Measurements from ENCODE around the gene MAD2L2.

The MAD2L2 gene

DNA sequence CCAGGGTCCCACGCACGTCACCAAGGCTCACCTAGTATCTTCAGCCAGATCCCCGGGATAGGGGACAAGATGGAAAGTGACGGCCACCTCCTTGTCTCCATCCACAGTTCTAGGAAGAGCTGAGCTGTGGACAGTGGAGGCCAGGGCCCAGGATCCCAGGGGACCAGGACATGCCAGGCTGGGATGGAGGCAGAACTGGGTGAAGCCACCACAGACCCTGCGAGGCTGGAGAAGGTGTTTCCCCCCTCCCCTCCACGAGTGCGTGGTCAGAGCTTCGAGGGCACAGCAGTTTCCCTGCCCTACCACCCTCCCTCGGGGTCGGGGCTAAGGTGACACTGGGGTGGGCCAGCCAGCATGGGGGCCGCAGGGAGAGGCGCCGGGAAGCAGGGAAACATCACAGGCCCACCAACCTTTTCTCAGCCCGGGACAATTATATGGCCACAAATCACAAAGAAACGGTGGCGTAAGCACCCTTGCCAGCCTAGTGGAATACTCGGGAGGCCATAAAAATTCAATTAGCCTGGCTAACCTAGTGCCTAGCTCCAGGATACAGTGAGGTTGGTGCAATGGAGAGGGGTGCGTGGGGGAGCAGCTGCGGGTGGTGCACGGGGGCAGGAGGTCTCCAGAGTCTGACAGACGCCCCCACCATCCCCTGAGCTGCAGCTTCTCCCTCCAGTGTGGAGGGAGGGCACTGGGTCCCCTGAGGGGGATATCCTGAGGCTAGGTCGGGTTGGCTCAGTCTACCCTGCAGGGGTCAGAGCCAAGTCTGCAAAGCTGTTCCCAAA, 23.9 kb upstream of the MAD2L2 start:
- peak; percentile 44 for DNase-seq

DNA sequence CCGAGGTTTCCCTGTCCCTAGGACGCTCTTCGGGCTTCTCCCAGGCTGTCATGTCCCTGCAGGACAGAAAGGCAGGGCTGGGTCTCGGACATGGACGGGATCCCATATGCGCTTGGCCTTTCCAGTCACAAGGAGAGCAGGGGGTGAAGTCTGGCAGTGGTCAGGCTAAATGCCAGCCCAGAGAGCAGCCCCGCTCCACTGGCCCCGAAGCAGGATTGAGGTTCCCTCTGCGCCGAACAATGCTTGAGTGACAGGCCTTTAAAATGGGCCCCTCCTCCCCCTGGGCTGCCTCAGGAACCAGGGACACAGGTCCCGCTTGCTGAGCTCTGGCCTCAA, 23.2 kb upstream of the MAD2L2 start:
- DNase-seq, result peak; percentile 56

DNA sequence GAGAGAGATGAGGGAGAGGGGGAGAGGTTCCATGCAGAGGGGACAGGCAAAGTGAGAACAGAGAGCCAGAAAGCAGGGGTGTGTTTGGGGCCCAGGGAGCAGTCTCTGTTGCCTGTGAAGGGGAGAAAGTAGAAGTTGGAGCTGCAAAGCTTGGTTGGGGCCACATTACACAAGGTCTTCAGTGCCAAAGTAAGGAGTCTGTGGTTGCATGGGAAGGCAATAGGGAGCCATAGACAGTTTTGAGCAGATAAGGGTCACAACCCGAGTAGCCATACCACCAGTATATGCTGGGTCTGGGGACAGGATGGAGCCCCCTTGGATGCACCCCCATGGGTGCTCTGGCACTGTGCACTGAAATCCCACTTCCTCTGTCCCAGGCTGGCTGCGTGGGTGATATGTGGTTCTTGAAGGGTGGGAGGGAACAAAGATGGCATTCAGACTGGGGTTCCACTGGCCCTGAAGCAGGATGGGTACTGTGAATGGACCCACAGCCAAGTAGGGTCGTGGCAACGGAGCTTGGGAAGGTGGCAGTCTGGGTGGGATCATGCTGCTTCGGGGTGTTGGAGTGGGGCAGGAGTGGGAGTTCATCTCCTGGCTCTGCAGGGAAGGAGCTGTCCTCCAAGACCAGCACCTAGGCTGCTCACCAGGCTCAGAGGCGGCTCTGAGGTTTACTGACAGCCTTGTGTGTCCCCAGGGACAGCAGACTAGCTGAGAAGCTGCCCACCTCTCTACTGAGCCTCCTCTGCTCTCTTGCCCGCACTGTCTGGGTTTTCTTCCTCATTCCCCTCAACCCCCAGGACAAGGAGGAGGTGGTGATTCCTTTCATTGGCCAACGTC, 22.6 kb upstream of the MAD2L2 start:
- peak; percentile 54 for DNase-seq

DNA sequence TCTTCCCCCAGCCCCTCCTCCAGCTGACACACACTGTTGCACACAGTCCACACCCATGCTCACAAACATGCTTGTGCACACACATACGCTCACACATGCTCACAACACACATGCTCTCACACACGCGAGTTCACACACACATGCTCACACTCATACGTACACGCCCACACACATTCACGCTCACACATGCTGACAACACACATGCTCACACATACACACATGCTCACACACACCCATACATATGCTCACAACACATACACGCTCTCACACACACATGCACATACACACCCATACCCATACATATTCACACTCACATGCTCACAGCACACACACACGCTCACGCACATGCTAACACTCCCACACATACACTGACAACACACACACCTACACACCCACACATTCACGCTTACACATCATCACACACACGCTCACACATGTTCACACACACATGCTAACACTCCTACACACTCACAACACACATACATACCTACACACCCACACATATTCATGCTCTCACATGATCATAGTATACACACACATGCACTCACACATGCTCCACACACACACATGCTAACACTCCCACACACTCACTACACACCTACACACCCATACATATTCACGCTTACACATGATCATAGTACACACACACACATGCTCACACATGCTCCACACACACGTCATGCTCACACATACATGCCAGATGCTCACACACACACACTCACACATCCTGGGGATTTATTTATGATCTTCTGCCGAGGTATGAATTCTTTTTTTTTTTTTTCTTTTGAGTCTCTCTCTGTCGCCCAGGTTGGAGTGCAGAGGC, 21.2 kb upstream of the MAD2L2 start:
- no peak for DNase-seq

DNA sequence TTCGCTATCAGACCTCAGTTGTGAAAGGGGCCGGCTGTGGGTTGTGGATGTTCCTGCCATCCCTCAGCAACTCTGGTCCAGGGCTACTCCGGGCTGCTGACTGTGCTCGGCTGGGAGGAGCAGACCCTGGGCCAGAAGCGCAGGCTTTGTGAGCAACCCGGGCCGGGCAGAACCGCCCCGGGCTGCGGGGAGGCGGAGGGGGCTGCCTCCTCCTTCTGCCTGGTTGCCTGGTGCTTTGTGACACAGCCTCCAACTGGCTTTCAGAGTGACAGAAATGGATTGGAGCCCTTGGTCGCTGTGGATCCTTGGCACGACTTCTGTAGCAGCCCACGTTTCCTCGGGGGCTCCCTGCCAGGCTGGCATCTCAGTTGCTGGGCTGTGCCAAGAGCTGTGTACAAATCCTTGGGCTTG, 20.6 kb upstream of the MAD2L2 start:
- no peak for DNase-seq

DNA sequence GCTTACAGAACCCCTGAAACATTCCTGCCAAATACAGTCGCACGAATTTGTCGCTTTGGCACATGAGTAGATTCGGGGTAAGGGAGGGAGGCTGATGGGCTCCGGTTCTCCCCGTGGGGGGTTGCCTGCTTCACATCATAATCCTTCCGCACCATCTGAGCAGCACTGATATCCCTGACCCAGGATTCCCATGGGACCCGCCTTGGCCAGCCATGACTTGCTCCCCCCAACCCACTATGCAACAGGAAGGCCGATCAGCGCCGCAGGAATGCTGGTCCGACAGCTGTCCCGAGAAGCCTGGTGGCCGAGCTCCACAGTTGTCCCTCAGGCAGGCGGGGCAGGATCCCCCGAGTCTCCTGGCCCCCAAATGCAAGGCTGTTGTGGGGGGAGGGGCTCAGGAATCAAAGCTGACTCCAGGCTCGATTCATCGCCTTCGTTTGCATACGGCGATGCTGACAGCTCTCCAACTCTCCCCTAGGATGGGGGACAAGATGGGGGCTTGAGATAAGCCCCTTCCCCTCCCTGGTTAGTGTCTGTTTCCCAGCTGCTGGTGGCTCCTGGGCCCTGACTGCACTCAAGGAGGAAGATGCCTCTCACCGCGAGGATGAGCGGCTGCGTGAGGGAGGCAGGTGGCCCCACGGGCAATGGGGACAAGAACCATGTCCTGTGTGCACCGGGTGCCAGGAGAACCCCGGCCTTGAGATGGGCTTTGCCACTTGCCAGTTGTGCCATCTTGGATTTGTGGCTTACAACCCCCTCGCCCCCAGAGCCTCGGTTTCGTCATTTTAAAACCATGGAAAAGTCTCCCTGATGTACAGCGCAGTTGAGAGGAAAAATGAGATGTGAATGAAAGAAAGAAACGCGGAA, 19.9 kb upstream of the MAD2L2 start:
- DNase-seq, result no peak

DNA sequence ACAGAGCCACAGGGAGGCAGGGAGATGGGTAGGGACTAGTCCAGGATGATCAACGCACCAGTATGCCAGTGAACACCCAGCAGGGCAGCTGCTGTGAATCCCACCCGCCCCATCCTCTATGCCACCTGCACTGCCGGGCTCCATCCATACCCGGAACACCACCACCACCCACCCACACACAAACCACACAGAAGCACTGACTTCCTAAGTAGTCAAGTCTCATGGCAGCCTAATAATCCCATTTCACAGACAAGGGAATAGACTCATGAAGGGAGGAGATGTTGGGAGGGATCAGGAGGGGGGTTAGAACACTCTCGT, 16.9 kb upstream of the MAD2L2 start:
- no peak for DNase-seq

DNA sequence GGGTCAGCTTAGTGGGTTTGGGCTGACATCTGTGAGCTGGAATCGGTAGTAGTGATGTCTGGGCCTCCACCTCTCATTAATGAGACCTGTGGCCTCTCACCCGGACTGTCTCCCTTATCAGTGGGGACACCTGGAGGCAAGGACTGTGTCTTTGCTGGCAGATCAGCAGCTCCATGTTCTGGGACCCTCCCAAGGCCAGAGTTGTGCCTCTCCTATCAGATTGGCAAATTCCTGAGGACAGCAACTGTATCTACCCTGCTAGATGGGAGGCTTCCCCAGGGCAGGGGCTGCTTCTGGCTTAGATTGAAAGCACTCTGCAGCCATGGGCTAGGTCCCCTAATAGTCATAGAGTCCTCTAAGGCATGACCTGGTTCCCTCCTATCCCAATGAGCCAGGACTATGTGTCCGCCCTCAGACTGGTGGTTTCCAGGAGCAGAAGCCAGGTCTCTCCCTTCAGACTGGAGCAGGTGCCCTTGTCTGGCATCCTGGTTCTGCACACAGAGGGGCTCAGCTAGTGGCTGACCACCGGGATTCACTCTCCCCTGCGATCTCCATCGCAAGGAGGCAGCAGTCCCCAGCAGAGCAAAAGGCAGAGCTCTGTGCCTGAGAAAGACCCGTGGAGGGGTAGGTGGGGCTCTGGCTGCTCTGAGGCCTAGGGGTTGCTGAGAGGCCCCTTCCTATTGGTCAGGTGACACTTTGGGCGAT, 16.4 kb upstream of the MAD2L2 start:
- DNase-seq, result peak; percentile 55

DNA sequence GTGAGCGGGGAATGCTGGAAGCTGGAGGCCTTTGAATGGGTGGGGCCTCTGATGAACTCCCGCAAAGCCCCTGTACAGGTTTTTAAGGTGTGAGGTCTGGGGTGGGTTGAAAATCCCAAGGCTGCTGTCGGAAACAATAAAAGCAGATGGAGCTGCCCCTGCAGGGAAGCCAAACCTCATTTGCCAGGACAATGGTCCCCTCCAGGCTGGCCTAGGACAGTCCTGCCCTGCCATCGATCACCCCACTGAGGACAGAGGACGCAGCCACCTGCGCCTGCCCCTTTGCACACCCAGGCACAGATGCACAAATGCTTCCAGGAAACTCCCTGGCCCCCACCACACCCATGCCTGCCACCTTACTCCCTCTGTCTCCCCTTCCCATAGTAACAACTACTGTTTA, 14.9 kb upstream of the MAD2L2 start:
- no peak for DNase-seq

DNA sequence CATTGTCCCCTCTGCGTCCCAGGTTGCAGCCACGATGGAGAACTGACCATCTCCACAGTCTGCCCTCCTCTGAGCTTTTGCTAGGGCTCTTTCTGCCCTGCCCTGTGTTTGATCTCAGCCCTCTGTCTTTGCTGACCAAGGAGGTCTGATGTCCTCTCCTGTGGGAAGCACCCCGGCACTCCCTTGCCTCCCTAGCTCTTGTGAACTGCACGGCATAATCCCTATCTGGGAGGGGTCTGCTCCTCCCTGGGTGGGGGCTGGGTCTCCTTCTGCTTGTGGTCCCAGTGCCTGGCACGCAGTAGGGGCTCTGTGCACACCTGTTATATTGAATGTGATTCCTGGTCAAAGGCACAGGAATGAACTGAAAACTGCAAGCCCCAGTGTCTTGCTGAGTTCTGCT, 13.0 kb upstream of the MAD2L2 start:
- no peak for DNase-seq

DNA sequence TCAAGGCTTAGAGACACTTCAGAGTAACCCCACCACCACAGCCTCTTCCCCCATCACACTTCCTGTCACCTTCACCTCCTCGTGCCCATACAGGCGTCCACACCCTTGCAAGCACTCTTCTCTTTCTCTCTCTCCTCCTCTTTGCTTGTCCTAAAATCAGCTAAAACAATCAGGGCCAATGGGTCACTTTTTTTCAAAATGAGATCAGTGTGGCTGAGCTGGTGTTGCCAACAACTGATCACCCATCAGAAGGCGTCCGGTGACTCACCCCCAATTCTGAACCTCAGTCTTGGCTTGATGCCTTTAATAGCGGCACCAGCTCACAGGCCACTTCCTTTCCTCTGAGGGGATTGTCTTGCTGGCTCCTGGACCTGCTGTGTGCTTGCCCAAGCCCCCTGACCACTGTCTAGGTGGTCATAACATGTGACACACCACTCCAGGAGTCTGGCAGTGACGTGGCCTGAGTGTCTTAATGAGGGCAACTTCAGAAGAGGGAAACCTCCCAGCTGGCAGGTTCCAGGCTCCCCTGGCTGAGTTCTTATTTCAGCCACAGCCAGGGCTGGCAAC, 12.2 kb upstream of the MAD2L2 start:
- peak; percentile 62 for DNase-seq

DNA sequence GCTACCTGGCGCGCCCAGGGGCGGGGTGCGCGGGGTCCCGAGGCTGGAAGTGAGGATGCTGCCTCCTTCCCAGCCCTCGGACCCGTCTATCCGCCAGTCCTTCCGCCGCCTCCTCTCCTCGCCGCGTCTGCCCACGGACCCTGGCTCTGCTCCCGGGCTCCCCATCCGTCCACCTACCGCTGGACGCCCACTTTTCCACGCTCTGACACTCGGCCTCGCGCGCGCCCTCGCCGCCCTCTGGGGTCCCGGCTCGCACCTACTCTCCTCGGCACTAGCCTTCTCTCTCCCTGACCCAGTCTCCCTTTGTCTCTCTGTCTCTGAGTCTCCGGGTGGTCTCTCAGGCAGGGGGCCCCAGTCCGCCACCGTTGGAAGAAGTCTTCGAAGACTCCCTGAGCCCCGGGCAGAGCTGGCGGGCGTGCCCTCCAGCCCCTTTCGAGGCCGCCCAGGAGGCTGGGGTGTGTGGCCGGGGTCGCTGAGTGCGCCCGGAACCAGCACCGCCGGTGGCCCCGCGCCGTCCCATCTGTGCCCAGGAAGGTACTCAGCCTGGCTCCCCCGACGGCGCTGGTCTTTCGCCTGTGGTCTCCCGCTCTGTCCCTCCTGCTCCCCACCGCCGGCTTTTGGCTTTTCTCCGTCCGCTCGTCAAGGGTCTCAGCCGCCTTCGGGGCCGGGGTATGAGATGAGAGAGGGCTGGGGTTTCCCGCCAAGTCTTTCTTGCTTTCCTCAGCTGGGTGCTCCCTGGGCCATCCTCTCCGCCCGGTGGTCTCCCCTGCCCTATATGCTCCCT, 11.2 kb upstream of the MAD2L2 start:
- DNase-seq, result peak; percentile 54

DNA sequence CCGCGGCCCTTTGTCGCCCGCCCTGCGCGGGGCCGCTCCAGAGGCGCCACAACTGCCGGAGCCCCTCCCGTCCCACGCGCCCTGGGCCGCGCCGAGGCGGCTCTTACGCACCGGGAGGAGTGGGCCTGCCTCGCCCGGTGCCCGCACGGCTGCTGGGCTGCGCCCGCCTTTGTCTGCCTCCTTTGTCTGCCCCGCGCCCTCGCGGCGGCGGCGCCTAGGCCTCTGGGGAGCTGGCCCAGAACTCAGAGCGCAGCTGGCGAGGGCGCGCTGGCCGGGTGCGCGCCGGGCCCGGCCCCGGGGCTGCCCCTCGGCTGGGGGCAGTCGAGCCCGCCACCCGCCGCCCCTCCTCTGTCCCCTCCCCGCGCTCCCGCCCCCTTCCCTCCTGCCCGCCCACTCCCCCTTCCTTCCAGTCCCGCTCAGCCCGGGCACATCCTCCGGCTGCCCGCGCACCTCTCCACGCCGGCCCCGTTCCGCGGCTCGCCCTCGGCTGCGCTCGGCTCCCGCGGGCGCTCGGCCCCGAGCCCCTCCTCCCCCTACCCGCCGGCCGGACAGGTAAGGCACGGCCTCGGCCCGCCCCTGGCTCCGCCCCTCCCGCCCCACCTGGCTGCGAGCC, 10.5 kb upstream of the MAD2L2 start, which contains the start of gene DRAXIN:
Gene DRAXIN, plus strand, starts transcription at position 409 of the 613 bp plus-strand sequence. CDS start 14,549 bp downstream, outside the sequence.
- peak; percentile 79 for DNase-seq

DNA sequence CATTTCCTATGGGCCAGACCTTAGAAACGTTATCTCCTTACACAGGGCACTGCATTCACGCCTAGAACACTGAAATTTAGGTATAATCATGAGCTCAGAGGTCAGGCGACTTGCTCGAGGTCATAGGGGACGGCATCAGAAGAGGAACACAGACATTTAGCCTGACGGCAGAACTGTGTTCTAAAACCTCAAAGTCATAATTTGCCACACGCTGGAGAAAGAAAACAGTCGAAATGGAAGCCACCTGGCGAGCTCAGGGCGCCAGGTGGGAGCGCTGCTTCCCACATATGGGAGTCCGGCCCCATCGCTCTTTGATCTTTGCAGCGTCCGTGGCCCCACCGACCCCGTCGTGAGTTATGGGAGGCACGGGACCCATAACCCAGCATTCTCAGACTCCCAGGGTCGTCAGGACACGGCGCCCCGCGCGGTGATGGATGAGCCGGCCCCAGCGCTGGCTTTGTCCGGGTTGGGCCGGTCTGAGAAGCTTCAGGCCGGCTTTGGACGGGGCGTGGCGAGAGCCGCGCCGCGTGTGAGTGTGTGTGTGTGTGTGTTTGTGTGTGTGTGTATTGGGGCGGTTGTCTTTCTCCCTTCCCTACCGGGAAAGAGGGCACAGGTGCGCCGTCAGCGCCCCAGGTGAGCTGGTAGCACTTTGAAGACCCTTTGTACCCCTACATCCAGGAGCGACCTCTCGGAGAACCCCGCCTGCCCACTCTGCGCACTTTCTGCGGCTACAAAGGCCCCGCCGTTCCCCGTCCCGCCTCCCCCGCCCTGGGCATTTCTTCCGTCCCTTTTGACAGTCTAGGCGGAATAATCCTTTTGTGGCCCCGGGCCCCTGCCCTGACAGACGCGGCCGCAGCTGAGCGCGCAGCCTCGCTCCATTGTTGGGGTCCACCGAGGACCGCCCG, 9.7 kb upstream of the MAD2L2 start:
- peak; percentile 78 for DNase-seq

DNA sequence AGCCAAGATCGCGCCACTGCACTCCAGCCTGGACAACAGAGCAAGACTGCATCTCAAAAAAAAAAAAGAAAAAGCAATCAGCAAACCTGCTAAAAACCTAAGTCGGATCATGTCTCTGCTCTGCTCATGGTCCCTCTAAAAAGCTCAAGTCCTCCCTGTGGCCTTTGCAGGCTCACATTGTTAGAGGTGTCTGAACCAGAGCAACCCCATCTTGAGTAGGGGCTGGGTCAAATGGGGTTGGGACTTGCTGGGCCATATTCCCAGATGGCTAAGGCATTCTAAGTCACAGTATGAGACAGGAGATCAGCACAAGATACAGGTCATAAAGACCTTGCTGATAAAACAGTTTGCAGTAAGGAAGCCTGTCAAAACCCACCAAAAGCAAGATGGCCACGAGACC, 7.6 kb upstream of the MAD2L2 start:
- DNase-seq, result no peak

DNA sequence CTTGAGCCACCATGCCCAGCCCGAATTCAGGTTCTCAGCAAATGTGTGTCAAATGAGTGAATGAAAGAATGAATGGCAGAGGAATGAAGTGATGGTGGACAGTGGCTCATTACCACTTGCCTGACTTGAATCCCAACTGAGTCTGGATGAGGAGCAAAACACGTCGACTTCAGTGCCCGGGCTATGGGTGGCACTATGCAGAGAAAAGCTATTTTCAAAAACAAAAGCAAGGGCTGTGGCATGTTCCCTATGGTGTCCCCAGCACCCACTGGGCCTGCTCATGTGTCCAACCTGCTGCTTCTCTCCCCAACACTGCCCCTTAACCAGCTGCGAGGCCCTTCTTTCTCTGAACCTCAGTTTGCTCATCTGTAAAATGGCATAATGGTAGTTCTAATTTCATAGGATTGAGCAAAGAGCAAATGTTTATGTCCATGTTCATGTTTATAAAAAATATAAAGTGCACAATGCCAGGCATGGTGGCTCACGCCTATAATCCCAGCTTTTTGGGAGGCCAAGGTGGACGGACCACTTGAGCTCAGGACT, 4.3 kb upstream of the MAD2L2 start:
- no peak for DNase-seq

DNA sequence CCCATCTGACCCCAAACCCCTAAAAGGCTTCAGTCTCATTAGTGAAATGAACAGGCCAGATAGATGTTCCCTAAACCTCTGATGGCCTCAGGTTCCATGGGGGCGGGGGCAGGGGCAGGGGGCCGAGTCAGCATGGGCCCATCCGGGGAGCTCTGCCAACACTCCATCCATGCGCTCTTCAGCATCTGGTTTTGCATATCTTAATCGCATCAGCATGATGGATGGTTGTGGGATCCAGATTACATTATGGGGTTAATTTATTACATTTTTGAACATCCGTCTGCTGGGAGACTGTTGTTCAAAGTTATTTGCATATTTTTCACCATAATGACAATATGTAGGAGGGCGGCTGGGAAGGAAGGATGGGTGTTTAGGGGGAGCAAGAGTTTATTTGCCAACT, 3.1 kb upstream of the MAD2L2 start:
- DNase-seq, result no peak

DNA sequence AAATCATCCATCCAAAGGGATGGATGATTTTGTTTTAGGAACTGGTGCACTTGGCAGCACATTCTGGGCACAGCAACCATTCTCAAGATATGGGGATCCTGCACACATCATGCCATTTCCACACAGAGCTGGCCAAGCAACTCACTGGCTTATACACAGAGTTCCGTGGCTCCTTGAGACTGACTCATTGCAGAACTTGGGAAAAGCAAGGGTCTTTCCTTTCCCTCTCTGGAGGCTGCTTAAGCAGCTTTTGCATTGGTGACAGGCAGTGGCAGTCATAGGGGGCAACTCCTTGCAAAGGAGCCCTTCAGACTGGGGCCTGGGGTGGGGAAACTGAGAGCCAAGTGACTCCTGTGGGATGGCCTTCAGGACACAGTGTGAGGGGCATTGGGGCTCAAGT, 1.9 kb upstream of the MAD2L2 start:
- DNase-seq, result peak; percentile 53

DNA sequence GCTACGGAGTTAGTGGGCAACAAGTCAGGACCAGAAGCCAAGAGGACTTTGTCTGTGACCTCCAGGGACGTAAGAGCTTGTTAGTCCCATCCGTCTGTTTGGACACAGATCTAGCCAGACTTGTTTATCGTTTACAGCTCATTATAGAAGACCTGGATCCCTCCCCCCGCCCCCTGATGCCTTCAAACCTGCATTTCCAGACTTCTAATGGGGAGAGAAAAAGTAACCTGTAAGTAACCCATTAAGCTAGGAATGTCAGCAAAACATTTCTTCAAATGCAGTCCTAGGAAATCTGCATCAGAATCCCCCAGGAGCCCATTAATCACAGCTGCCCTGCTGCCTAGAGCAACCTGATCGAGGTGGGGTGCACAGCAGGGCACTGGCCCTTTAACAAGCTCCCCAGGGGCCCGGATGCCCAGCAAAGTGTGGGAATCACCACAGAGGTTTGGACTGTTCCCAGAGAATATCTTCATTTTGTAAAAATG, 1.4 kb upstream of the MAD2L2 start:
- peak; percentile 89 for DNase-seq
